GM18519 (cell line): Measurements from ENCODE around the gene NAT8L.

ENCODE experiments used
- ATAC-seq: cut with Tn5 transposase; IDR thresholded peaks from one replicate; pipeline ENCODE4 v1.9.1; 2021; ENCODE audit warnings: mild to moderate bottlenecking, moderate library complexity; ENCODE audit not compliant: unreplicated experiment, low FRiP score

The NAT8L gene

GRCh38 chr4:2073808-2074481 is 14.8 kb downstream of the NAT8L start:
- ATAC-seq, result no peak

GRCh38 chr4:2074588-2074987 is 15.5 kb downstream of the NAT8L start:
- ATAC-seq, result no peak

- ATAC-seq, result no peak
Measured at GRCh38 chr4:2075171-2075986, 16.3 kb downstream of the NAT8L start.

GRCh38 chr4:2075987-2076907 is 17.1 kb downstream of the NAT8L start:
- no peak for ATAC-seq

- no peak for ATAC-seq
Measured at GRCh38 chr4:2076908-2077536, 17.9 kb downstream of the NAT8L start.

- no peak for ATAC-seq
Measured at GRCh38 chr4:2077537-2078460, 18.7 kb downstream of the NAT8L start.

- ATAC-seq, result no peak
Measured at GRCh38 chr4:2078584-2078983, 19.5 kb downstream of the NAT8L start.

- ATAC-seq, result no peak
Measured at GRCh38 chr4:2079006-2079405, 19.9 kb downstream of the NAT8L start.

- no peak for ATAC-seq
Measured at GRCh38 chr4:2079926-2080325, 20.8 kb downstream of the NAT8L start.

GRCh38 chr4:2080429-2081300 is 21.5 kb downstream of the NAT8L start:
- ATAC-seq, result no peak

- no peak for ATAC-seq
Measured at GRCh38 chr4:2081540-2081939, 22.4 kb downstream of the NAT8L start.

GRCh38 chr4:2082118-2082517 is 23.0 kb downstream of the NAT8L start:
- ATAC-seq, result no peak

GRCh38 chr4:2082627-2083026 is 23.5 kb downstream of the NAT8L start:
- no peak for ATAC-seq

- ATAC-seq, result no peak
Measured at GRCh38 chr4:2083116-2083825, 24.1 kb downstream of the NAT8L start.

GRCh38 chr4:2083826-2084160 is 24.7 kb downstream of the NAT8L start:
- ATAC-seq, result no peak

- ATAC-seq, result no peak
Measured at GRCh38 chr4:2084316-2084715, 25.2 kb downstream of the NAT8L start.

- no peak for ATAC-seq
Measured at GRCh38 chr4:2085496-2085901, 26.4 kb downstream of the NAT8L start.

- ATAC-seq, result no peak
Measured at GRCh38 chr4:2087170-2087569, 28.0 kb downstream of the NAT8L start.
